ENCODE data around the gene AARS2.
"Not testable (repeated sequence)": the region's sequence is repeated elsewhere in the genome, so short reads cannot be mapped to it uniquely, and the experiment has no call there.

Gene AARS2

DNA sequence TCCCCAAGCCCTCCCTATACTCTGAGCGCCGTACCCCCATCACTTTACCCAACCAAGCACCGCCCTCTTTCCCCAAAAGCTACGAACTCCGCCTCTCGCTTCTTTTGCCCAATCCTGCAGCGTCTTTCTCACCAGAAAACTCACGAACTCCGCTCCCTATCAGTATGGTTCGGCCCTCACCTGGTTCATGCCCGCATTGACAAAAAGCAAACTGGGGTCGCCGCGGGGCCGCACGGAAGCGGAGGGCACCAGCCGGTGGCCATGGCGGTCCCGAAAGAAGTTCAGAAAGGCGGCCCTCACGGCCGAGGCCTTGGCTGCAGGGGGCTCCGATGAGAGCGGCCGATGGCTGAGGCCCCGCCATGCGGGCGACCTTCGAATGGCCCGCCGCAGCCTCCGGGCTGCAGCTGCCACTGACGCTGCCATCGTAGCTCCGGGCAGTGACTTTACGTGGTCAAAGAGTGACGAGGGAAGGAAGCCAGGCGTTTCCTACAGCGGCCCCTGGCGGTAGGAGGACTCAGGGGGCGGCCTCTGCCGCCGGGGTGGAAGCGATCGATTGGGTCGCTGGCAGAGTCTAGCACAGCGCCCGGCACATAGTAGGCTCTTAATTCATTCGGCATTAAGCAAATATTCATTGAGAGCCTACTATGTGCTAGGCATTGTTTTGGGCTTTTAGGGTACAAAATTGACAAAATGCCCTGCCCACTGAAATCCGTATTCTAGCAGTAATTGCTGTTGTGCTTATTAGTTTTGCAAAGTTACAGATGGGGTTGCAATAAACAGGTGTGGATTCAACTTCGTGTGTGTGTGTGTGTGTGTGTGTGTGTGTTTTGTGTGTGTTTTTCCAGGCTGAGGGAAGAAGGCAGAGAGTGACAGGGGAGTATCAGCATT lies at the start of gene AARS2:
Gene AARS2 (minus strand): TSS at position 447 of the 888 bp plus-strand sequence. CDS start 24 bp downstream, at position 423.
- DNase-seq = peak; percentile 84

DNA sequence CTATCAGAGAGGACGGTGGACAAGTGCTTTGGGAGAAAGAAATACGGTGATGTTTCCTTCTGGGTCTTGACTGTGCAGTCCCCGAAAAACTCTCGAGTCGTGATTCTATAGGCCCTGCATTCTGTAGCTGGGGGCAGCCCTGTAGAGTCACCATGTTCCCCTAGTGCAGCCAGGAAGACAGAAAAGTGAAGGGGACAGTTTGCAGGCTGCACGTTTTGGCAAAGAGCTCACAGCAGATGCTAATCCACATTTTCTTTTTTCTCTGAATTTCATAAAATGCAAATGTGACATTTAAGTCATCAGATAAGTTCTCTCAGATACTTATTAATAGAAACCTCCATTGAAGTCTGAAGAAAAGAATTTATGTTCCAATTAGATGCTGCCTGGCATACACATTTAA lies 48.8 kb upstream of the AARS2 start:
- DNase-seq = no peak

DNA sequence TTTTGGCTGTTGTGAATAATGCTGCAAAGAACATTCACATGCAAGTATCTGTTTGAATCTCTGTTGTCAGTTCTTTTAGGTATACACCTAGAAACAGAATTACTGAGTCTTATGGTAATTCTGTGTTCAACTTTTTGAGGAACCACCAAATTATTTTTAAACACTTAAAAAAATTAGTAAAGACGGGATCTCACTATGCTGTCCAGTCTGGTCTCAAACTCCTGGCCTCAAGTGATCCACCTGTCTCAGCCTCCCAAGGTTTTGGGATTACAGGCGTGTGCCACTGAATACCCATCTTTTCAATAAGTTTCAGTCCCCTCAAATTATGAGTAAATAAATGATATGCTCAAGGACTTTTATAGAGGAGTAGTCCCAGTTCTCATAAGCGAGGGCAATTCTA lies 46.8 kb upstream of the AARS2 start:
- DNase-seq = no peak

GRCh38 chr6:44356487-44356886 lies 43.3 kb upstream of the AARS2 start:
- DNase-seq = no peak

GRCh38 chr6:44355640-44356039 lies 42.5 kb upstream of the AARS2 start:
- no peak for DNase-seq

DNA sequence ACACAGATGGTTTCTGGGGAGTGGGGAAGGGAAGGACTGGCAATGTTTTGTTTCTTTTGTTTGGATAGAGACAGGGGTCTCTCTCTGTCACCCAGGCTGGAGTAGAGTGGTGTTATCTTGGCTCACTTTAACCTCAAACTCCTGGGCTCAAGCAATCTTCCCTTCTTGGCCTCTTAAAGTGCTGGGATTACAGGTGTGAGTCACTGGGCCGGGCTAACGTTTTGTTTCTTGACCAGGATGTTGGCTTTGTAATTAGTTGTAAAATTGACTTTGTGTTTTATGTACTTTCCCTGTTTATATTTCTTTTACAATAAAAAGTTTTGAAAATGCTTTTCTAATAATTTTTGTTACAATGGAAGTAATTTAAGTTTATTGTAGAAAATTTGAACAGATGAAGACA lies 40.2 kb upstream of the AARS2 start:
- DNase-seq = no peak

GRCh38 chr6:44352259-44352658 lies 39.1 kb upstream of the AARS2 start:
- DNase-seq = no peak

GRCh38 chr6:44350650-44350994 lies 37.5 kb upstream of the AARS2 start:
- not testable (repeated sequence) for DNase-seq

DNA sequence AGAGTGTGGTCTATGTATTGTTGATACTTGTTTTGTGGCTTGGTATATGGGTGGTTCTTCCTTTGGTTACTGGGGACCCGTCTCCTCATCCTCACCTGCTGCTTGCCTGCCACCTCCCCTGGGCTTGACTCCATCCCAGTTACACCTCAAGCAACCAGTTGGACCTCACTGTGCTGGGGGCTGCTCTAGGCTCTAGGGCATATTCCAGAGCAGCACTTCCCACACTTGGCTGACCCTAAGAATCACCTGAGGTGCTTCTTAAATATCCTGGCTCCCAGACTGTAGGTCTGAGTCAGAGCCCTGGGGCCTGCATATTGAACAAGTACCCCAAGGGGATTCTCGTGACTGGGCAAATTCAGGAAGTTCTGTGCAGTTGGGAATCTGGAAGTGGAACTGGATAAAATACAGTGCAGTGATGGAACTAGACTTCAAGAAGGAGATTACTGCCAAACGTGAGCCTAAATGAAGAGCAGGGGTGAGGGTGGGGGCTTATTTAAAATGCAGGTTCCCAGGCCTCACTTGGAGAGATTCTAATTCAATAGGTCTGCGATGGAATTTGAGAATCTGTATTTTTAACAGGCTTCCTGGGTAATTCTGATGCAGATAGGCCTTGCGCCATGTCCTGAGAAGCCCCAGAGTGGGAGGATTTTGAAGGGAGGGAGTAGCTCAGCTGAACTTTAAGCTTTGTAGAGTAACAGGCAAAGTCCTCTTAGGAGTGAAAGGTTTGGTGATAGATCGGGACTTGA lies 36.9 kb upstream of the AARS2 start:
- no peak for DNase-seq

- not testable (repeated sequence) for DNase-seq
Observed at GRCh38 chr6:44346818-44347217, 33.7 kb upstream of the AARS2 start.

GRCh38 chr6:44342489-44342888 lies 29.3 kb upstream of the AARS2 start, which contains the start of gene SPATS1:
TSS of gene SPATS1 (plus strand) at chr6:44342650. CDS start at chr6:44343096, 446 bp downstream.
- DNase-seq = no peak

- DNase-seq = no peak
Observed at GRCh38 chr6:44342052-44342451, 28.9 kb upstream of the AARS2 start.

DNA sequence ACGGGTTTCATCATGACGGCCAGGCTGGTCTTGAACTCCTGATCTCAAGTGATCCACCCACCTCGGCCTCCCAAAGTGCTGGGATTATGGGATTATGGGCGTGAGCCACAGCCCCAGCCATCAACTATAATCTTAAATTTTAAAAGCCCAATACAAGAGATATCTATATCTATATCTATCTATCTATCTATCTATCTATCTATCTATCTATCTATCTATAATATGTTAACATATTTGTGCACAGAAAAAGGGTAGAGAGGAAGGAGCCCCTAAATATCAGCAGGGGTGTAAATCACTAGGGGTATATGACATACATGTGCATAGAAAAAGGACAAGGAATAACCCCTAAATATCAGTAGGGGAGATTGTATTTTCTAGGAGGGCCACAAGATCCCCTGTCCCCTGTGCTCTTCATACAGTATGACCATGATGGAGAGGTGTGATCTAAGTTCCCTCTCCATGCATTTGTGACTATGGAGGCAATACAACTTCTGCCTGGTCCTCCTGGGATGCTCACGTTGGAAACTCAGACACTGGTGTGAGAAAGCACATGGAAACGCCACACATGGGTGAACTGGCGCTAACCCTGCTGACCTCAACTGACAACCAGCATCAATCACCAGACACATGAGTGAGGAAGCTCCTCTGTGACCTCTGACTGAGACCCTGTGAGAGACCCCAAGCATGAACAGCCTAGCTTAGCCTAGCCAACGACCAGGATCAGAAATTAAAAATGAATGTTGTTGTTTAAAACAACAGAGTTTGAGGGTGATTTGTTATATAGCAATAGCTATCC lies 28.1 kb upstream of the AARS2 start:
- no peak for DNase-seq

GRCh38 chr6:44339763-44340625 lies 26.8 kb upstream of the AARS2 start:
- no peak for DNase-seq

DNA sequence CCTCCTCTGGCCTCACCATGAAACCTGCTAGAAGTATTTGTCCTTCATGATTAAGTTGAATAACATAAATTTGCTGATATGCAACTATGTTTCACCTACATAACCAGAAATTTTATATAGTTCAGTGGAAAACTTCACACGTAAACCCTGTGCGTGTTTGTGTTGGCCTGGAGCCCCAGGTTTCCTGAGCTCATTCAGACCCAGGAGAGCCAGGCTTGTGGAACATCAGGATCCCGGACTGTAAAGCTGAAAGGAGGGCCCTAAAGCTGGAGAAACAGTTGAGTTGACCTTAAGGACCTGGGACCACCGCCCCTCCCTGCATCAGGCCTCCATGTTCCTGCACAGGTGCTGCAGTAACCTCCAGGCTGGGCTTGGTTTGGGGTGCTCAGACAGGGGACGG lies 26.2 kb upstream of the AARS2 start:
- DNase-seq = no peak

- peak; percentile 36 for DNase-seq
Observed at GRCh38 chr6:44338228-44339122, 25.3 kb upstream of the AARS2 start.

- no peak for DNase-seq
Observed at GRCh38 chr6:44335631-44336030, 22.5 kb upstream of the AARS2 start.

GRCh38 chr6:44333942-44334341 lies 20.8 kb upstream of the AARS2 start:
- DNase-seq = no peak

DNA sequence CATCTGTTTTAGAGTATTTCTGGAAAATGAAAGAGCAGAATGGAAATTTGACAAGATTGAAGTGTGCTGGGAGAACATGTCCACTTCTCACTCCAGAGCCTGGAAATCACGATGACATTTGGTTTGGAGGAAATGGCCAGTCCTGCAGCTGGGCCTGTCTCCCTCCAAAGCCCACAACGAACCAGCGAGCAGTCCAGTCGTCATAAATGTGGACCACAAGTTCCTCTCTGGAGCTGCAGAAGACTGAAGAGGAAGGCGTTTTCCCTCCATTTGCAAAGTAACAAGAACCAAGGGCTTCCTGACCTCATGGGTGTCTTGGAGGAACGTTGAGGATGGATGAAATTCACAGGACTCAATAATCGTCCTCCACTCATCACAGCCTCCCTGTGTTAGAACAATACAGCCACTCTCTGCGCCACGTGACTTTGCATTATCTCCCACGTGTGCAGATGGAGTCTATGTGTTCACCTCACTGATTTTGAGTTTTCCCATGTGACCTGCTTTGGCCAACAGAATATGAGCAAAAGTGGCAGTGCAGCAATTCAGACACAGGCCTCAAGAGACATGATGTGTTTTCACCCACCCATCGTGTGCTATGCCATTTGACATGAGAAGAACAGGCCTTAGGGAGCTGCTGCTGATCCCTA lies 20.2 kb upstream of the AARS2 start:
- no peak for DNase-seq

DNA sequence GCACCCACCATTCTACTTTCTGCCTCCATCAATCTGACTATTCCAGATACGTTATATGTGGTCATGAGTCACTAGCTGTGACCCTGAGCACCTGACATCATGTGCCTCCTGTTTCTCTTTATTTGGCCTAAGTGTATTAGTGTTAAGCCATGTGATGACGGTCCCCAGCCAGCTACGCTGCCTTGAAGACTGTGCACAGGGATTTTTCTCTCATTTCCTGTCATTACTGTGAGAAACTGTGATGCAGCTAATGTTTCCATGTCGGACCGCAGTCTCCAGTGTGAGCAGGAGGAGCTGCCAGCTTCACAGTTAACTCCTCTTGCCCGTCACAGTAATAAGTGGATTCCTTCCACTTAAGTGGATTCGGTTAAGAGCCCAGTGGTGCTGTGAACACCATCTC lies 19.4 kb upstream of the AARS2 start:
- no peak for DNase-seq

GRCh38 chr6:44329858-44330257 lies 16.7 kb upstream of the AARS2 start:
- no peak for DNase-seq
